WI38 (cell line): ENCODE data around the gene MIX23.

ENCODE experiments used
- H3K4me3 ChIP-seq: 2 replicates; pipeline ENCODE4 v1.5.1; 2011; ENCODE audit warnings: low read depth, mild to moderate bottlenecking, control low read depth, low read length
- CTCF ChIP-seq: IDR thresholded peaks from 2 replicates; pipeline ENCODE4 v1.5.1; 2012; ENCODE audit warnings: low read depth, mild to moderate bottlenecking, control low read depth, low read length

MIX23 gene

GRCh38 chr3:122332551-122332950, 50.5 kb downstream of the MIX23 start:
- TF ChIP-seq CTCF = no peak
- H3K4me3 ChIP-seq = no peak overlapping the region

GRCh38 chr3:122331886-122332285, 51.1 kb downstream of the MIX23 start:
- H3K4me3 ChIP-seq = no peak overlapping the region
- no peak for TF ChIP-seq CTCF

GRCh38 chr3:122325769-122326168, 57.3 kb downstream of the MIX23 start:
- no peak for TF ChIP-seq CTCF
- no peak overlapping the region for H3K4me3 ChIP-seq

- no peak for TF ChIP-seq CTCF
Observed at GRCh38 chr3:122324871-122325323, 58.1 kb downstream of the MIX23 start, which contains the start of gene CSTA. CSTA (plus strand) TSS chr3:122325248; CDS start chr3:122325293, 45 bp downstream.

GRCh38 chr3:122322095-122323075, 60.6 kb downstream of the MIX23 start:
- no peak for TF ChIP-seq CTCF
- H3K4me3 ChIP-seq = no peak overlapping the region

More at GRCh38 chr3:122324871-122325323, 58.1 kb downstream of the MIX23 start, which contains the start of gene CSTA:
- no peak within 1 kb of the TSS for H3K4me3 ChIP-seq

- TF ChIP-seq CTCF = no peak
- H3K4me3 ChIP-seq = no peak overlapping the region
Observed at GRCh38 chr3:122318620-122319019, 64.4 kb downstream of the MIX23 start.

GRCh38 chr3:122316368-122316767, 66.7 kb downstream of the MIX23 start:
- H3K4me3 ChIP-seq = no peak overlapping the region
- no peak for TF ChIP-seq CTCF
